BE2C (cell line): Measurements from ENCODE around the gene ZNF800.
A peak's percentile ranks its signal among the peaks of the same experiment; 100 is the strongest.

ENCODE experiments used
- DNase-seq: peaks from one replicate; pipeline ENCODE4 v3.0.0-alpha.2; 2020
- H3K27me3 ChIP-seq: fragments of 250-450 bp; sonication (Bioruptor Pico); 2 replicates; pipeline ENCODE4 v1.5.1; 2020; ENCODE audit warnings: mild to moderate bottlenecking
- H3K36me3 ChIP-seq: fragments of 250-450 bp; sonication (Bioruptor Pico); 2 replicates; pipeline ENCODE4 v1.5.1; 2020; ENCODE audit warnings: mild to moderate bottlenecking
- H3K4me1 ChIP-seq: fragments of 250-450 bp; sonication (Bioruptor Pico); 2 replicates; pipeline ENCODE4 v1.5.1; 2020
- H3K4me3 ChIP-seq: 2 replicates; pipeline ENCODE4 v1.5.1; 2011; ENCODE audit warnings: low read depth, low read length
- H3K9me3 ChIP-seq: fragments of 250-450 bp; sonication (Bioruptor Pico); 2 replicates; pipeline ENCODE4 v1.5.1; 2020
- CTCF ChIP-seq: IDR thresholded peaks from 2 replicates; pipeline ENCODE4 v1.5.1; 2012; ENCODE audit warnings: mild to moderate bottlenecking, low read depth, low read length

Gene ZNF800

GRCh38 chr7:127378537-127378936, 14.0 kb downstream of the ZNF800 start:
- H3K4me1 ChIP-seq, result peaks cover 3% of the 10 kb centered on the region; the same call in 1 of the 2 replicates
- H3K36me3 ChIP-seq, result peaks cover 14% of the 10 kb centered on the region
- H3K27me3 ChIP-seq, result no peaks in the 10 kb centered on the region
- TF ChIP-seq CTCF, result no peak
- DNase-seq, result no peak
- H3K9me3 ChIP-seq, result no peaks in the 10 kb centered on the region
- no peak overlapping the region for H3K4me3 ChIP-seq

DNA sequence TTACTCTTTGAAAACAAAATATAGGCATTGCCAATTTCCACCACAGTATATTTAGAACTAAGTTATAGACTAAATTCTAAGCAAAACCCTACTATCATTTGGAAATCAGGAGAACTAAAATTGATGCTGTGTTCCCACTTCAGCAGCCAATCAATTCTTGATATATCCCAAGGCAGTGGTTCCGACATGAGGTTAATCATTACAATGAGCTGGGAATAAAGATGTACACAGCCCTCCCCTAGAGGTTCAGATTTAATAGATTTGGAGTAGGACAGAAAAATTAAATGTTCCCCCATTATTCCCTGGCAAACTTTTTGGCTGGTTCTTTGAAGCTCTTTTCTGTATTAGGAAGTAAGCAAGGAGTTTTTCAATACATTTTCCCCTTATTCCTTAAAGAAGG, 15.1 kb downstream of the ZNF800 start:
- Histone ChIP-seq H3K9me3 (no peaks in the 10 kb centered on the region), H3K27me3 (no peaks in the 10 kb centered on the region), H3K4me3 (no peak overlapping the region), H3K36me3 (peaks cover 17% of the 10 kb centered on the region), H3K4me1 (peaks cover 3% of the 10 kb centered on the region; the same call in 1 of the 2 replicates)
- TF ChIP-seq CTCF, result no peak
- DNase-seq, result no peak

DNA sequence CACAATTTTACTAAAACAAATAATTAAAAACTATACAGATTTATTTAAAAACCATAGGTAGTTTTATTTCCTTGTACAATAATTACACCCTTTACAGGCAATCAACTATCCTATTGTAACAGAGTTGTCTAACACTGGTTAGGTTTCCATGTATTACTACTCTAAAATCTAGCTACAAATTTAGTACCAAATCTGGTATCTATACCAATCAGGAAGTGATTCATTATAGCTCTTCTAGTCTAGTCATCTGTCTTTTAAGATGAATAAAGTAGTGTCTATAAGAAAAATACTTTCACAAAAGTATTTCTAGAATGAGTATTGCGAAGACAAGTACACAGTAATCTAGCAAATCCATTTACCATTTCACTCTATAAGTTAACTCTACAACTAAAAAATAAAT, 16.9 kb downstream of the ZNF800 start:
- H3K27me3 ChIP-seq, result no peaks in the 10 kb centered on the region
- no peak for TF ChIP-seq CTCF
- H3K36me3 ChIP-seq, result peaks cover 23% of the 10 kb centered on the region
- H3K4me1 ChIP-seq, result peaks cover 3% of the 10 kb centered on the region; the same call in 1 of the 2 replicates
- no peak overlapping the region for H3K4me3 ChIP-seq
- no peaks in the 10 kb centered on the region for H3K9me3 ChIP-seq
- DNase-seq, result no peak

DNA sequence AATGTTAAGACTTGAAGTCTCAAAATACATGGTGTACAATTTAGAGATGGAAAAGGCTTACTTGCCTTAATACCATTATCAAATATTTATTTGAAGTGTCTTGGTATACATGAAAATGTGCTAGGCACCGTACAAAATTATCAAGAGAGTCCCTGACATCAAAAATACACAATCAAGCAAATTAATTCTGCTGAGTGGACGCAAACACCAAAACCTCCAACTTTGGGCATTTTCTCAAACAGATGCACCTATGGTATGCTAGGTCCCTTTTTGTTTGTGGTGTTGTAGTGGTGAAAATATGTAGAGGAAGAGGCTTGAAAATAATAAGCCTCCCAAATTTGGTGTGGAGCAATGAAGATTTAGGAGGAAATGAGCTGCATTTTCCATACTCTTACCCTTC, 24.8 kb downstream of the ZNF800 start:
- H3K4me3 ChIP-seq, result no peak overlapping the region
- peaks cover 23% of the 10 kb centered on the region for H3K4me1 ChIP-seq
- peaks cover 8% of the 10 kb centered on the region for H3K36me3 ChIP-seq
- TF ChIP-seq CTCF, result no peak
- no peaks in the 10 kb centered on the region for H3K9me3 ChIP-seq
- no peaks in the 10 kb centered on the region for H3K27me3 ChIP-seq
- DNase-seq, result no peak

DNA sequence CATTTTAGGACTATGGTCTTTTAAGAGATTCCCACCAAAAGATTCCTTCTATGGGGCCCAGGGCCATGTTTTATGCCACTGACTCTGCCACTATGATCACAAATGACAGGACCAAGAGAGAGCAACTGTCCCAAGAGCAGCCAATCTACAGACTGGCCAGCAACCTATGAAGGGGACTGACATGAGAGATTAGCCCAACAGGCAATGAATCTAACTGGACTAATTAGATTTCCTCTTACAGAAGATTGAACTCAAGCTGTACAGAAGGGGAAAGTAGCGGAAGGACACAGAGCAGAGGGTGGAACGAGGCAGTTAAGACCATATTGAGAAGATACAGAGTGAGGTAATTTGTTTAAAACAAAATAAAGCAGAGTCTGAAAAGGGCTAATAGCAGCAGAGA, 25.8 kb downstream of the ZNF800 start:
- no peaks in the 10 kb centered on the region for H3K9me3 ChIP-seq
- no peak overlapping the region for H3K4me3 ChIP-seq
- H3K27me3 ChIP-seq, result no peaks in the 10 kb centered on the region
- no peak for TF ChIP-seq CTCF
- DNase-seq, result peak; percentile 61
- H3K36me3 ChIP-seq, result peaks cover 8% of the 10 kb centered on the region
- peaks cover 30% of the 10 kb centered on the region for H3K4me1 ChIP-seq

- peaks cover 6% of the 10 kb centered on the region for H3K36me3 ChIP-seq
These were observed 26.6 kb downstream of the ZNF800 start for GRCh38 chr7:127365957-127366315.

More at GRCh38 chr7:127365957-127366315, 26.6 kb downstream of the ZNF800 start:
- DNase-seq, result no peak
- Histone ChIP-seq H3K4me1 (peaks cover 30% of the 10 kb centered on the region), H3K9me3 (no peaks in the 10 kb centered on the region; the same call in 1 of the 2 replicates), H3K4me3 (no peak overlapping the region), H3K27me3 (no peaks in the 10 kb centered on the region)
- TF ChIP-seq CTCF, result no peak
